SK-N-SH (cell line): ENCODE results near the gene BAIAP2.

Experiments used
- CHD2 ChIP-seq: fragments of 150-350 bp; IDR thresholded peaks from 2 replicates; pipeline ENCODE4 v1.6.1; 2018; ENCODE audit warnings: low read length; ENCODE audit not compliant: partially characterized antibody
- CTCF ChIP-seq: fragments of 200-600 bp; sonication (generic); IDR thresholded peaks from 2 replicates; pipeline ENCODE4 v1.6.1; 2017; ENCODE audit warnings: antibody characterized with exemption, mild to moderate bottlenecking, moderate library complexity
- EP300 ChIP-seq, 2 experiments: IDR thresholded peaks; 2 replicates each; pipeline versions ENCODE4 v1.4.0 to v1.6.1; 2012; ENCODE audit warnings: borderline replicate concordance in 1 of 2, low read depth in 1 of 2, low read length in 1 of 2
- FOXJ3 ChIP-seq: sonication (generic); formaldehyde crosslinking; IDR thresholded peaks from 2 replicates; pipeline ENCODE4 v1.5.1; 2020; ENCODE audit warnings: mild to moderate bottlenecking, missing genetic modification reagents
- FOXM1 ChIP-seq: IDR thresholded peaks from 2 replicates; pipeline ENCODE4 v1.4.0; 2012; ENCODE audit warnings: low read depth, mild to moderate bottlenecking
- GATA2 ChIP-seq: sonication (generic); formaldehyde crosslinking; IDR thresholded peaks from 2 replicates; pipeline ENCODE4 v1.5.0; 2020; ENCODE audit warnings: mild to moderate bottlenecking, missing genetic modification reagents
- MEF2A ChIP-seq: IDR thresholded peaks from 2 replicates; pipeline ENCODE4 v1.4.0; 2012; ENCODE audit warnings: low read depth, borderline replicate concordance
- MXI1 ChIP-seq: IDR thresholded peaks from 2 replicates; pipeline ENCODE4 v1.6.1; 2012; ENCODE audit warnings: mild to moderate bottlenecking, low read depth, low read length, improper control_type of control experiment
- POLR2AphosphoS5 ChIP-seq: IDR thresholded peaks from 2 replicates; pipeline ENCODE4 v1.6.1; 2012; ENCODE audit warnings: low read depth, low read length
- RCOR1 ChIP-seq: fragments of 150-350 bp; IDR thresholded peaks from 2 replicates; pipeline ENCODE4 v1.6.1; 2017; ENCODE audit warnings: antibody characterized with exemption, low read length
- RFX5 ChIP-seq: IDR thresholded peaks from 2 replicates; pipeline ENCODE4 v1.6.1; 2012; ENCODE audit warnings: mild to moderate bottlenecking, improper control_type of control experiment, low read length
- SMC3 ChIP-seq: IDR thresholded peaks from 2 replicates; pipeline ENCODE4 v1.6.1; 2012; ENCODE audit warnings: low read depth, low read length, improper control_type of control experiment
- USF1 ChIP-seq: IDR thresholded peaks from 2 replicates; pipeline ENCODE4 v1.4.0; 2012; ENCODE audit warnings: low read depth, borderline replicate concordance
- TF ChIP-seq, protein P1 (sequence below): IDR thresholded peaks from 2 replicates; pipeline ENCODE4; 2012

DNA sequence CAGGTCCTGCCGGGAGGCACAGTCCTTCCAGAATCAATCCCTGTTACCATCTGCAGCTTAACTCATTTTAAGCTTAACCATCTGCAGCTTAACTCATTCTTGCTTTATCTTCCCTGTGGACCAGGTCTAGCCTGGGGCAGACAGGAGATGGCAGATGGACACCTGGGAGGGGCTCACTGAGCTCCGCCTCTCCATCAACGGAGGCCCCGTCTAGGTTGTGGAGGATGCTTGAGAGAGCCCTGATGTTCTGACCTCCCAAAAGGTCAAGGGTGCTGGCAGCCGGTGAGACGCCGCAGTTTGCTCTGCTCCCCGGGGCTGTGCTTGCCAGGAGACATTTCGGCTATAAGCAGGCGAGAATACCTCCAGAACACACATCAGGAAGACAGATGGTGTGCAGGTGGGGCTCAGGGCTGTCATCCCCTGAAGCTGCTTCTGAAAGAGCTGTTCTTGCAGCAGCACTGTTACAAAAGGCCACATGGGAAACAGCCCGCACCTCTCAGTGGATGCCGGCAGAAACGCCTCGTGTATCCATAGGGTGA is 41.3 kb downstream of the BAIAP2 start:
- peak; percentile 96 for TF ChIP-seq GATA2 (CRISPR knock-in tag)
- TF ChIP-seq CTCF: no peak
- TF ChIP-seq RFX5: no peak
- no peak for TF ChIP-seq SMC3
- TF ChIP-seq EP300 (IDR thresholded peaks at IDR 0.05; ENCODE audit: borderline replicate concordance in 1 of 2, low read depth in 1 of 2, low read length in 1 of 2): peak in 1 of 2 experiments; percentile 85; a peak in 2 of 4 replicates
- peak; percentile 79 for TF ChIP-seq RCOR1
- TF ChIP-seq FOXJ3 (CRISPR knock-in tag): peak; percentile 81; the same call in 1 of the 2 replicates
- peak; percentile 68 for TF ChIP-seq CHD2
- no peak for TF ChIP-seq USF1
- TF ChIP-seq MXI1: peak; percentile 84; the same call in 1 of the 2 replicates
- TF ChIP-seq POLR2AphosphoS5: no peak
- TF ChIP-seq, protein P1, sequence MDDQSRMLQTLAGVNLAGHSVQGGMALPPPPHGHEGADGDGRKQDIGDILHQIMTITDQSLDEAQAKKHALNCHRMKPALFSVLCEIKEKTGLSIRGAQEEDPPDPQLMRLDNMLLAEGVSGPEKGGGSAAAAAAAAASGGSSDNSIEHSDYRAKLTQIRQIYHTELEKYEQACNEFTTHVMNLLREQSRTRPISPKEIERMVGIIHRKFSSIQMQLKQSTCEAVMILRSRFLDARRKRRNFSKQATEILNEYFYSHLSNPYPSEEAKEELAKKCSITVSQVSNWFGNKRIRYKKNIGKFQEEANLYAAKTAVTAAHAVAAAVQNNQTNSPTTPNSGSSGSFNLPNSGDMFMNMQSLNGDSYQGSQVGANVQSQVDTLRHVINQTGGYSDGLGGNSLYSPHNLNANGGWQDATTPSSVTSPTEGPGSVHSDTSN: no peak
- no peak for TF ChIP-seq MEF2A
- no peak for TF ChIP-seq FOXM1
